Neural cell (in vitro differentiated cells): ENCODE measurements around the gene HOXA2. TPM values are rescaled to one million over a fixed set of nuclear protein-coding genes. Genes with fewer than 3 reads are reported as not detected.

Experiments used
- H2AFZ ChIP-seq: fragments of 200-600, 300-800 bp; sonication (generic), shearing (Covaris generic); 2 replicates; pipeline ENCODE4 v1.6.0; 2014; ENCODE audit warnings: low read depth, mild to moderate bottlenecking, antibody characterized with exemption, low read length, moderate library complexity
- H3F3A ChIP-seq: fragments of 200-600 bp; shearing (Covaris generic); 2 replicates; pipeline ENCODE4 v1.6.1; 2016; ENCODE audit warnings: mild to moderate bottlenecking, moderate library complexity, mixed read lengths, antibody characterized with exemption, low read length; ENCODE audit not compliant: insufficient read depth, poor library complexity, severe bottlenecking
- H3K27ac ChIP-seq: fragments of 200-600, 300-800 bp; sonication (generic), shearing (Covaris generic); 2 replicates; pipeline ENCODE4 v1.5.1; 2014; ENCODE audit warnings: mild to moderate bottlenecking, low read length, moderate library complexity
- H3K27me3 ChIP-seq: fragments of 300-800, 200-600 bp; sonication (generic), shearing (Covaris generic); 2 replicates; pipeline ENCODE4 v1.6.0; 2014; ENCODE audit warnings: mild to moderate bottlenecking, low read depth, low read length, moderate library complexity; ENCODE audit not compliant: insufficient read depth
- H3K36me3 ChIP-seq: fragments of 300-800, 200-600 bp; sonication (generic), shearing (Covaris generic); 2 replicates; pipeline ENCODE4 v1.5.1; 2014; ENCODE audit warnings: mild to moderate bottlenecking, antibody characterized with exemption, low read length, moderate library complexity; ENCODE audit not compliant: insufficient read depth
- H3K4me2 ChIP-seq: fragments of 300-800, 200-600 bp; sonication (generic), shearing (Covaris generic); 2 replicates; pipeline ENCODE4 v1.6.0; 2014; ENCODE audit warnings: mild to moderate bottlenecking, low read length
- H3K4me3 ChIP-seq: fragments of 300-800, 200-600 bp; sonication (generic), shearing (Covaris generic); 2 replicates; pipeline ENCODE4 v1.5.1; 2014; ENCODE audit warnings: mild to moderate bottlenecking, low read length, moderate library complexity
- H3K79me2 ChIP-seq: fragments of 200-600 bp; shearing (Covaris generic); replicated peaks from 2 replicates; pipeline ENCODE4 v1.6.0; 2014; ENCODE audit warnings: mild to moderate bottlenecking, low read length, moderate library complexity; ENCODE audit not compliant: insufficient read depth
- H3K9ac ChIP-seq: fragments of 300-800, 200-600 bp; sonication (generic), shearing (Covaris generic); 2 replicates; pipeline ENCODE4 v1.6.1; 2016; ENCODE audit warnings: mild to moderate bottlenecking, low read length, mixed read lengths
- H3K9me2 ChIP-seq: fragments of 200-600 bp; shearing (Covaris generic); 2 replicates; pipeline ENCODE4 v1.6.1; 2016; ENCODE audit warnings: mild to moderate bottlenecking, low read length, mixed read lengths; ENCODE audit not compliant: insufficient read depth
- H3K9me3 ChIP-seq: fragments of 200-600, 300-800 bp; sonication (generic), shearing (Covaris generic); 2 replicates; pipeline ENCODE4 v1.6.1; 2016; ENCODE audit warnings: mild to moderate bottlenecking, mixed run types, low read length, moderate library complexity, mixed read lengths
- H4K20me1 ChIP-seq: fragments of 200-600 bp; shearing (Covaris generic); 2 replicates; pipeline ENCODE4 v1.6.1; 2016; ENCODE audit warnings: mild to moderate bottlenecking, mixed run types; ENCODE audit not compliant: insufficient read depth
- EP300 ChIP-seq: fragments of 450-650 bp; conservative IDR thresholded peaks from 2 replicates; pipeline ENCODE4 v1.6.1; 2014; ENCODE audit warnings: antibody characterized with exemption, mild to moderate bottlenecking, moderate library complexity; ENCODE audit not compliant: poor library complexity, severe bottlenecking
- EZH2 ChIP-seq: fragments of 200-600, 300-800 bp; shearing (Covaris generic), sonication (generic); IDR thresholded peaks from 2 replicates; pipeline ENCODE4 v1.6.1; 2014; ENCODE audit warnings: antibody characterized with exemption, low read length, borderline replicate concordance, mild to moderate bottlenecking; ENCODE audit not compliant: insufficient read depth, poor library complexity, severe bottlenecking
- MXI1 ChIP-seq: fragments of 450-650 bp; conservative IDR thresholded peaks from 2 replicates; pipeline ENCODE4 v1.6.1; 2014; ENCODE audit warnings: antibody characterized with exemption, mild to moderate bottlenecking; ENCODE audit not compliant: poor library complexity, severe bottlenecking
- POLR2AphosphoS5 ChIP-seq: IDR thresholded peaks from 2 replicates; pipeline ENCODE4 v1.6.1; 2012
- RAD21 ChIP-seq: fragments of 450-650 bp; conservative IDR thresholded peaks from 2 replicates; pipeline ENCODE4 v1.6.1; 2014; ENCODE audit warnings: antibody characterized with exemption, mild to moderate bottlenecking, moderate library complexity
- SMC3 ChIP-seq: fragments of 450-650 bp; conservative IDR thresholded peaks from 2 replicates; pipeline ENCODE4 v1.6.1; 2014; ENCODE audit warnings: antibody characterized with exemption, mild to moderate bottlenecking, moderate library complexity; ENCODE audit not compliant: poor library complexity
- TAF1 ChIP-seq: IDR thresholded peaks from 2 replicates; pipeline ENCODE4 v1.6.1; 2012; ENCODE audit warnings: low read depth
- polyA plus RNA-seq: library from polyadenylated mRNA; depleted of rRNA; stranded (reverse); fragments of >200 nt; gene quantifications from 2 replicates; pipeline ENCODE4 v1.2.3, GENCODE V29; 2014
- TF ChIP-seq, protein P1 (sequence below): IDR thresholded peaks from 2 replicates; pipeline ENCODE4 v1.6.1; 2012; ENCODE audit warnings: borderline replicate concordance
- TF ChIP-seq, protein P2 (sequence below): fragments of 450-650 bp; IDR thresholded peaks from 2 replicates; pipeline ENCODE4 v1.5.1; 2014; ENCODE audit warnings: antibody characterized with exemption, mild to moderate bottlenecking, moderate library complexity; ENCODE audit not compliant: poor library complexity, severe bottlenecking

HOXA2 gene
- polyA plus RNA-seq, 1 donor from 2014 or later = not detected

DNA sequence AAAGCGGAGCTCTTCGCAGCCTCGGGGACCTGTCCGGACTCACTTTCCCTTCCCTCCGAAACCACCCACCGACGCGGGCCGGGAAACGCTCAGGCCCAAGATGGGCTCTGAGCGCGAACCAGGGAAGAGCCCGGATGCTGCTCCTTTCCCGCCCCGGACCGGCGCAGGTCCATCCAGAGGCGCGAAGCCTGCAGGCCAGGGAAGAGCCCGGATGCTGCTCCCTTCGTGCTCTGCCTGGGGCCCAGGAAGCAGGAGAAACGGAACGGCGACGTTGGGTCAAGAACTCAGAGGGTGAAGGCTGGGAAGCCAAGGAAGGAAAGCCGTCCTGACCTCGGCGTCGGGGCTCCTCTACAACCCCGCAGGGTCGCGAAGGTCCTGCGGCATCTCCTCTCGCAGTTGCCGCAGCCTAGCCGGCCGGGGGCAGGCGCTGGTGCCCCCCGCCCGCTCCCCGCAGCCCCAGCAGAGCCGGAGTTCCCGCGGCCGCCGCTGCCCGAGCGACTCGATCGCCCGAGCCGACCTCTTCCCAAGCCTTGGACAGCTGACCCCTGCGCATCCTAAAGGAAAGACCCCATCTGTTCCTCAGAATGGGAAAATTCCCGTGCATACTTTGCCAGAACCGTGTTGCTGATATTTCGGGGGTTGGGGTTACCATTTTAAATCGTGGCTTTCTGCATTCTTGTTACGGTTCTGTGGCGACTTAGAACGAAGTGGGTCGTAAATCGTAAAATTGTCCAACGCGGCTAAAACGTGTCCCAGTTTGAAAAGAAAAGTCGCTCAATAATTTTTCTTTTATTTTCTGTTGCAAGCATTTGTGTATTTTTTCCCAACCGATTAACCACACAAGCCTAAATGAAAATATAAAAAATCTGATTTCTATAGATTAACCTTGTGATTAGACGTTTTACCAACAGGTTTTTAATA lies 14.2 kb downstream of the HOXA2 start:
- no peaks in the 10 kb centered on the region for H3K79me2 ChIP-seq
- H3K36me3 ChIP-seq = no peaks in the 10 kb centered on the region
- H3K9me3 ChIP-seq = peaks cover 15% of the 10 kb centered on the region
- H3K27me3 ChIP-seq = peaks cover 89% of the 10 kb centered on the region
- no peak overlapping the region for H2AFZ ChIP-seq
- H3K9ac ChIP-seq = no peak overlapping the region
- H3K4me3 ChIP-seq = no peak overlapping the region
- H3K27ac ChIP-seq = no peak overlapping the region
- no peaks in the 10 kb centered on the region for H4K20me1 ChIP-seq
- no peaks in the 10 kb centered on the region for H3K9me2 ChIP-seq
- H3F3A ChIP-seq = no peaks in the 10 kb centered on the region
- no peak overlapping the region for H3K4me2 ChIP-seq
- TF ChIP-seq EP300 (no peak), TAF1 (no peak), MXI1 (no peak)
- TF ChIP-seq, protein P1, sequence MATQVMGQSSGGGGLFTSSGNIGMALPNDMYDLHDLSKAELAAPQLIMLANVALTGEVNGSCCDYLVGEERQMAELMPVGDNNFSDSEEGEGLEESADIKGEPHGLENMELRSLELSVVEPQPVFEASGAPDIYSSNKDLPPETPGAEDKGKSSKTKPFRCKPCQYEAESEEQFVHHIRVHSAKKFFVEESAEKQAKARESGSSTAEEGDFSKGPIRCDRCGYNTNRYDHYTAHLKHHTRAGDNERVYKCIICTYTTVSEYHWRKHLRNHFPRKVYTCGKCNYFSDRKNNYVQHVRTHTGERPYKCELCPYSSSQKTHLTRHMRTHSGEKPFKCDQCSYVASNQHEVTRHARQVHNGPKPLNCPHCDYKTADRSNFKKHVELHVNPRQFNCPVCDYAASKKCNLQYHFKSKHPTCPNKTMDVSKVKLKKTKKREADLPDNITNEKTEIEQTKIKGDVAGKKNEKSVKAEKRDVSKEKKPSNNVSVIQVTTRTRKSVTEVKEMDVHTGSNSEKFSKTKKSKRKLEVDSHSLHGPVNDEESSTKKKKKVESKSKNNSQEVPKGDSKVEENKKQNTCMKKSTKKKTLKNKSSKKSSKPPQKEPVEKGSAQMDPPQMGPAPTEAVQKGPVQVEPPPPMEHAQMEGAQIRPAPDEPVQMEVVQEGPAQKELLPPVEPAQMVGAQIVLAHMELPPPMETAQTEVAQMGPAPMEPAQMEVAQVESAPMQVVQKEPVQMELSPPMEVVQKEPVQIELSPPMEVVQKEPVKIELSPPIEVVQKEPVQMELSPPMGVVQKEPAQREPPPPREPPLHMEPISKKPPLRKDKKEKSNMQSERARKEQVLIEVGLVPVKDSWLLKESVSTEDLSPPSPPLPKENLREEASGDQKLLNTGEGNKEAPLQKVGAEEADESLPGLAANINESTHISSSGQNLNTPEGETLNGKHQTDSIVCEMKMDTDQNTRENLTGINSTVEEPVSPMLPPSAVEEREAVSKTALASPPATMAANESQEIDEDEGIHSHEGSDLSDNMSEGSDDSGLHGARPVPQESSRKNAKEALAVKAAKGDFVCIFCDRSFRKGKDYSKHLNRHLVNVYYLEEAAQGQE = no peak

GRCh38 chr7:27083646-27084045 lies 18.8 kb downstream of the HOXA2 start:
- Histone ChIP-seq H3K79me2 (no peaks in the 10 kb centered on the region), H3K9me2 (no peaks in the 10 kb centered on the region), H2AFZ (no peak overlapping the region), H3K36me3 (no peaks in the 10 kb centered on the region), H3F3A (no peaks in the 10 kb centered on the region), H3K9me3 (peaks cover 13% of the 10 kb centered on the region), H3K27ac (no peak overlapping the region), H3K9ac (no peak overlapping the region), H3K4me3 (no peak overlapping the region), H3K4me2 (no peak overlapping the region), H3K27me3 (peaks cover 43% of the 10 kb centered on the region), H4K20me1 (no peaks in the 10 kb centered on the region)
- TF ChIP-seq, protein P1 = no peak
- TF ChIP-seq EZH2 (no peak), TAF1 (no peak), MXI1 (no peak), RAD21 (no peak), POLR2AphosphoS5 (no peak), SMC3 (no peak), EP300 (no peak)
- TF ChIP-seq, protein P2, sequence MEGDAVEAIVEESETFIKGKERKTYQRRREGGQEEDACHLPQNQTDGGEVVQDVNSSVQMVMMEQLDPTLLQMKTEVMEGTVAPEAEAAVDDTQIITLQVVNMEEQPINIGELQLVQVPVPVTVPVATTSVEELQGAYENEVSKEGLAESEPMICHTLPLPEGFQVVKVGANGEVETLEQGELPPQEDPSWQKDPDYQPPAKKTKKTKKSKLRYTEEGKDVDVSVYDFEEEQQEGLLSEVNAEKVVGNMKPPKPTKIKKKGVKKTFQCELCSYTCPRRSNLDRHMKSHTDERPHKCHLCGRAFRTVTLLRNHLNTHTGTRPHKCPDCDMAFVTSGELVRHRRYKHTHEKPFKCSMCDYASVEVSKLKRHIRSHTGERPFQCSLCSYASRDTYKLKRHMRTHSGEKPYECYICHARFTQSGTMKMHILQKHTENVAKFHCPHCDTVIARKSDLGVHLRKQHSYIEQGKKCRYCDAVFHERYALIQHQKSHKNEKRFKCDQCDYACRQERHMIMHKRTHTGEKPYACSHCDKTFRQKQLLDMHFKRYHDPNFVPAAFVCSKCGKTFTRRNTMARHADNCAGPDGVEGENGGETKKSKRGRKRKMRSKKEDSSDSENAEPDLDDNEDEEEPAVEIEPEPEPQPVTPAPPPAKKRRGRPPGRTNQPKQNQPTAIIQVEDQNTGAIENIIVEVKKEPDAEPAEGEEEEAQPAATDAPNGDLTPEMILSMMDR = no peak
